Fibroblast of skin of scalp (primary cell): ENCODE measurements around the gene FAM131B.

Experiments used
- DNase-seq: peaks from one replicate; pipeline ENCODE4 v3.0.0-alpha.2; 2013

Gene FAM131B

DNA sequence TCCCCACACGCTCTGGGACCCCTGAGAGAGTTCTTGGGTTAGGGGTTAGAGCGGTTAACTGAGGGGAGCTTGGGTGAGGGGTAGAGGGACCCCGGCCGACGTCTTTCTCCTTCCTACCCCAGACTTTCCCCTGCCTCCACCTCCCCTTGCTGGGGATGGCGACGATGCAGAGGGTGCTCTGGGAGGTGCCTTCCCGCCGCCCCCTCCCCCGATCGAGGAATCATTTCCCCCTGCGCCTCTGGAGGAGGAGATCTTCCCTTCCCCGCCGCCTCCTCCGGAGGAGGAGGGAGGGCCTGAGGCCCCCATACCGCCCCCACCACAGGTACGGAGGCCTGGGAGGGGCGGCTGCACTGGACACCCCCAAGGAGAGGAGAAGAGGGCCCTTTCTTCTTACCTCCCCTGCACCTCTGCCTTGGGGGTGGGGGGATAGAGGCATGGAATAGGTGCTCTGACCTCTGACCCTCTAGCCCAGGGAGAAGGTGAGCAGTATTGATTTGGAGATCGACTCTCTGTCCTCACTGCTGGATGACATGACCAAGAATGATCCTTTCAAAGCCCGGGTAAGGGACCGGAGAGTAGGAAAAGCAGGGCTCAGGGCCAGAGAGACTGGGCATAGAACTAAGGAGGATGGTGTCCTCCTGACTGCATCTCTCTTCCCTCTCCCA, 19.7 kb upstream of the FAM131B start:
- DNase-seq = no peak

DNA sequence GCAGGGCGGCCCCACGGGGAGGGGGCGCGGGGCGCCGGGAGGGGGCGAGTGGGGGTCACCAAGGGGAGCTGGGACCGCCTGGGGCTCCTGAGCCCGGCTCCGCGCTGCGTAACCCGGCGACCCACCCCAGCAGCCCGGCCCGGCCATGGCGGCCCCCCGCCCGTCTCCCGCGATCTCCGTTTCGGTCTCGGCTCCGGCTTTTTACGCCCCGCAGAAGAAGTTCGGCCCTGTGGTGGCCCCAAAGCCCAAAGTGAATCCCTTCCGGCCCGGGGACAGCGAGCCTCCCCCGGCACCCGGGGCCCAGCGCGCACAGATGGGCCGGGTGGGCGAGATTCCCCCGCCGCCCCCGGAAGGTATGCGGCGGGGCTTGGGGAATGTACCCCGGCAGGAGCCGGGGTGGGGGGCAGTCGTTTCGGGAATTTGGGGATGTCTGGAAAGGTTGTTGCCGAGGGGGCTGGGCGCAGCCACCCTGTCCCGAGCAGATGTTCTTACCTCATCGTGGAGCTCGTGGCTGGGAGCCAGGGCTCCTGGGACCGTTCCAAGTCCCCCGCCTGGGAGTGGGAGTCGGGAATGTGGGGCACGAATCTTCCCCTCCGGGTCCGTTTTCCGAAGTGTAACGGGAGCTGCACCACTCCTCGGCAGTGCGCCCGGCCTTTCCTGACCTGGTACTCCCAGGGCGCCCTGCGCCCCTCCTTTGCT, 19.1 kb upstream of the FAM131B start:
- DNase-seq = peak; percentile 83

DNA sequence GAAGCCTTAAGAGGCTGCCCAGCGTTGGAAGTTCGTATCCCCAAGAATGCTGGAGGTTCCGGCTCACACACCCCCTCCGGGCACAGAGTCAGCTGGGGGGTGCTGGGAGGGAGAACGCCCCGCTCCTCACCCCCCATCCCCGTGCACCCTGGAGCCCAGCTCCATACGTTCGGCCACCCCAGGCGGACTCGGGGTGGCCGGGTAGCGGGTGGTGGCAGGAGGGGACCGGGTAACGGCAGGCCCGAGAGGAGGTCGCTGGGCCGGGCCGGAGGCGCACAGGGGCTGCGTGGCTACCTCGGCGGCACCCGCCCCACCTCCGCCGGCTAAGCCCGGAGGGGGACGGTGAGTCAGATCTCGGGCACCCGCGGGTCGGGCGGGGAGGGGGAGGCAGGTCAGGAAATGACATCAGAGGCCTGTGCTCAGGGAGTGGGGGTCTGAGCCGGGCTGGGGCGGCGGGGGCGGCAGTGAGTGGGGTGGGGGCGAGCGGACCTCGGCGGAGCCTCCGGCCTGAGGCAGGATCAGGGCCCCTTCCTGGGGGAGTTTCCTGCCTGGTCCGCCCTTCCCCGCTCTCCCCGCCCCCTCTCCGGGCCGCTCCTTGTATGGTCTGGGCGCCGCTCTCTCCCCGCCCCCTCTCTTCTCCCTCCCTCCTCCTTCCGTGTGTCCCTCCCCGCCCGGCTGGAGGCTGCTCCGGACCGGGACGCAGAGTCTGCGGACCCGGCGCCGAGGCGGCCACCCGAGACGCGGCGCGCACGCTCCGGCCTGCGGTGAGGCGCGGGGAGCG, 18.3 kb upstream of the FAM131B start, which contains the start of gene ZYX:
TSS of gene ZYX (plus strand) at position 700 of the 781 bp plus-strand sequence. CDS start 227 bp downstream, outside the sequence.
- DNase-seq = peak; percentile 98

DNA sequence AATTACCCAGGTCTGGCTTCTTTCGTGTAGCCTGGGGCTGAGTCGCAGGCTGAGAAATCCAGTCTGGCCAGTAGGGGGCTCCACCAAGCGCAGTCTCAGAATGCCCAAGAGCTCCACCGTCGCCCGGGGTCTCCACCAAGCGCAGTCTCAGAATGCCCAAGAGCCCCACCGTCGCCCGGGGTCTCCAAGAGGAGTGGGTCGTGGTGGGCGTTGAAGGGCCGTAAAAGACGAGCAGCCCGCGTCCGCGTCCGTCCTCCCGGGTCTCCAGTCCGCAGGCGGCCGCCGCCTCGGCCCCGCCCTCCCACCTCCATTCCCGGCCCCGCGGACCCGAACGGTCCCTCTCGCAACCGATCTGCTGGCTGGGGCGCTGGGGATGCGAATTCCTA, 17.7 kb upstream of the FAM131B start:
- peak; percentile 87 for DNase-seq

DNA sequence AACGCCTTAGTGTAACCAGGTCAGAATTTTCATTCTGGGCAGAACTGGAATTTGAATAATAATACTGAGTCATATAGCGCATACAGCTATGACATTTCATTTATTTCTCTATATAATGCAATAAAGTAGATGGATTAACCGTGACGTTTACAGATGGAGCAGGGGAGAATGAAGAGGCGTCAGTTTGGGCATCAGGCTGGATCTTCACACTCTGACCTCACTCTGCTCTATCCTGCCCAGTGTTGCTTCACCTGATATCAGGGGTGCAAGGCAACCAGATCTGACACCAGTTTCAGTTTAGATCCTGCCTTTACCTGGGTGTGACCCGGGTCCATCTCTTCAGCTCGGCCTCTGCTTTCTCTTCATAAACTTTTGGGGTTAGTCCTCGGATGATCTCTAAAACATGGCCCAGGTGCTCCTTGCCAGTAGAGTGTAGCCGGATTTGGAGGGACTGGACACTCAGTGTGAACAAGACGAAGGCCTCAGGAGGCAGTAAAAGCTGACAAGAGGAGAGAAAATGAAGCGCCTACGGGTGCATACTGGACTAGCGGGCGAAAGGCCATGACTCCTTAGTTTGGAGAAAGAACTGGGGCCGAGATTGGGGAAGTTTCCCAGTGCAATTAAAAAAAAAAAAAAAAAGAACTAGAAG, 17.2 kb upstream of the FAM131B start:
- DNase-seq = no peak

DNA sequence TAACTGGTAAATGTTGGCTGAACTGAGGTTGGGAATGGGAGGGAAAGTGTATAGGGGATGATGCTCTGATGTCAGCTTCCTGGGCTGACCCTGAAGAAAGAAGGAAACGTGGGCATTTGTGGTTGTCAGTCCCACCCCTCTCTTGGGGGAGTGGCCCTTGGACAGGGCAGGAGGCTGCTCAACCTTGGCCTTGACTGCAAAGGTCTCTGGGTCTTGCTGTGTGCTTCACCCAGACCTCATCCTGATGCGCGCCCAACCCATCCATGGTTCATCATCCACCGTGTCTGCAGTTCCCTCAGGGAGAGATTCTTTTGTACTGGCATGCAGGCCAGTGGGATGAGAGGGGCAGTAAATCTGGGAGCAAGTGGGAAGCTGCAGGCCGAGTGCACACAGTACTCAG, 13.9 kb upstream of the FAM131B start:
- no peak for DNase-seq

DNA sequence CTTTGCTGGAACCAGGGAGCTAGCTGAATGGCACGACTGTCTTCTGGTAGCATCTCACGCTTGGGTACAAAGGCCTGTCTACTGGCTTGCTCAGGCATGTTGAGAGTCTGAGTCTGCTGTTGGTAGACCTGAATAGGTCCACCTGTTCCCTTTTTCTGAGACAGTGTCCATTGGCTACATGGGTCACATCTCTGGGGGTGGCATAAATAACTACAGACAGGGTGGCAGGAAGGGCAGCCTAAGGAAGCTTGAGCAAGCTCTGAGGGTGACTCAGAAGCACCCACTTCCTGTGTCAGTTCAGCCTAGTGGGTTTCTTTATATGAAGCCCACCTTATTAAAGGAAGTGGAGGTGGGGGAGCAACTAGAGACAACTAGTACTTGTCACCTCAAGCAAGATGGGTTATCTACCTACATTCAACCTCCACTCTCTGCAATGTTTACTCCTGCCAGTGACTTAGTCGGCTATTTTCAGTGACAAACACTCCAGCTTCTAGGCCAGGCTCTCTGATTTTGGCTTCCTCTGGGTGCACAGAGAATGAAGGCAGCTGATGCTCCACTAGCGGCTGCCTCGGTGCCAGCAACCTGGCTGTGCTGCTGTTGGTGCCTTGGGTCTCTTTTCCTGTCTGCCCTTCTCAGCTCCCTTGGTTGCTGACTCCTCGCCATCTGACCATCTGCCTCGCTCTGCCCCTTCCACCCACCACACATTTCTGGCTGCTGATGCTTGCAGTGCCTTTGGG, 13.0 kb upstream of the FAM131B start:
- DNase-seq = no peak

DNA sequence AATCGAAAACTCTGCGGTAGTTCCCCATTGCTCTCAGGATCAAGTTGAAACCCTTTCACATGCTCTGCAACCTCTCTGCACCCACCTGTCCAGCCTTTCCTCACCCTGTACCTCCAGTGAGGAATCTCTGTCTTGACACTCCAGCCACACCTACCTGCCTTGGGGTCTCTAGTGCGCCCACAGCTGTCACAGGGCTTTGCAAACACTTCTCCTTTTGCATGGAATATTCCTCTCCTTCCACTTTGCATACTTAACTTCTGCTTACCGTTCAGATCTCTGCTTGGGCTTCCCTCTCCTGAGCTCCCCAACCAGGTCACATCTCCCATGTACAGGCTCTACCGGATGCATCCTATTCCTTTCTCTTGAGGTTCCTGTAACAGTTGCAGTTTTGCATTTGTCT, 12.0 kb upstream of the FAM131B start:
- no peak for DNase-seq

DNA sequence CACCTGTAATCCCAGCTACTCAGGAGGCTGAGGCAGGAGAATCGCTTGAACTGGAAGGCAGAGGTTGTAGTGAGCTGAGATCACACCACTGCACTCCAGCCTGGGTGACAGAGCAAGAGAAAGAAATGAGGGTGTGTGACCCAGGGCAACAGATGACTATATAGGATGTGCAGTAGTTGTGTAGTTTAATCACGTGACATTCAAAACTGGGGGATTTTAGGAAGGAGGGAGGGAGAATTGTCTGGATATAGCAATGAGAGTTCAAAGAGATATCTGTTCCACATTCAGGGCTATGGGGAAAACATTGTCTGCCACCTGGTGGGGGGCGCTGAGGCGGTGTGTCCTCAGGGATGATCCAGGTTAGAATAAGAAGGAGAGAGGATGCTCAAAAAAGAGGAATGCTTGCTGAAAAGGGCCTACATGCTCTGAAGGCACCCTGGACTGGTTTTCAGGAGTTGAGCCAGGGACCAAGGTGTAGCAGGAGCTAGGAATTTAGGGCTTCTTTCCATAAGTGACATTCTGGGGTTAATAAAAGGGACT, 10.8 kb upstream of the FAM131B start:
- DNase-seq = no peak

DNA sequence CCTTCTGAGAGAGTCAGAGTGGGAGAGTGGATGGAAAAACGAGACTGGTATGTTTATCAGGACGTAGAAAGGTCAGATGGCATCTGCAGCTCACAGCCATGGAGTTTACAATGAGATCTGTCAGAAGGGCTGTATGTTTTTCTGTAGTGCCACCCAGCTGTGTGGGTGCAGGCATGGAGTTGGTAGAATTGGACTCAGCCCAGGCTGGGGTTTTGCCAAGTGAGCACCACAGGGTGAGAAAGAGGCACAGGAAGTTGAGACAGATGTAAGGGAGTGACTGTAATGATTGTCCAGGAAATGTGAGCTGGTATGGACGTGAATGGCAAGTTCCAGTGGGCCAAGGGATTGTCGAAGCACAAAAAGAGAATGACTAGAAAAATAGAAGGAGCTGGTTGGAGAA, 9.6 kb upstream of the FAM131B start:
- DNase-seq = no peak

DNA sequence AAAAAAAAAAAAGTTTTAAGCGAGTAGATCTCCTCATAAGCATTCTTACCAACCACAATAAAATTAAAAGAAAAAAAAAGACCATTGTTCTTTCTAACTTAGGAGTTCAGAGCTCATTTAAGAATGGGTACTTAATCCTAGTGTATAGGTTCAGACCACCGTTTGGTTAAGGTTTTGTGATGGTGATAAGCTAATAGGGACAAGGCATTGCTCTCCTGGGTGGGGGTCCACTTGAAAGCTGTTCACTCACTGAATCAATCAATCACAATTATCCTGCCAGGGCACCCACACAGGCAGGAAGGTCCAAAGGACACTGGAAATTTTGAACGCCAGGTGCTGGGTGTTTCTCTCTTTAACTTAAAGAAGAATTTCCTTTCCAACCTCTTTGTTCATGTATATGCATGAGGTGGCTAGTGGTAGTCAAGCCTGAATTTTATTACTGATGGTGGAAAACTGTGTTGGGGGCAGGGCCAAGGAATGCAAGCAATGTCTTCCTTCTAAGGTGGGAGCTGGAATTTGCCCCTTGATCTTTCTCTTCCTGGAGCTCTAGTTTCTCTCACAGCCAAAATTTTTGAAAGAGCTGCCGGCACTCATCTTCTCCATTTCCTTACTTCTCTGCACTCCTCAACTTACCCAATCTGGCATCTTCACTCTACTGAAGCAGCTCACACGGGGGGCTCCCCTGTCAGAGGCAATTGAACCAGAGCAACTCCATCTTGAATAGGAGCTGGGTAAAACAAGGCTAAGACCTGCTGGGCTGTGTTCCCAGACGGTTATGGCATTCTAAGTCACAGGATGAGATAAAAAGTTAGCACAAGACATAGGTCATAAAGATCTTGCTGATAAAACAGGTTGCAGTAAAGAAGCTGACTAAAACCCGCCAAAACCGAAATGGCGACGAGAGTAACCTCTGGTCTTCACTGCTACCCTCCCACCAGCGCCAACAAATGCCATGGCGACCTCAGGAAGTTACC, 7.5 kb upstream of the FAM131B start:
- DNase-seq = no peak

DNA sequence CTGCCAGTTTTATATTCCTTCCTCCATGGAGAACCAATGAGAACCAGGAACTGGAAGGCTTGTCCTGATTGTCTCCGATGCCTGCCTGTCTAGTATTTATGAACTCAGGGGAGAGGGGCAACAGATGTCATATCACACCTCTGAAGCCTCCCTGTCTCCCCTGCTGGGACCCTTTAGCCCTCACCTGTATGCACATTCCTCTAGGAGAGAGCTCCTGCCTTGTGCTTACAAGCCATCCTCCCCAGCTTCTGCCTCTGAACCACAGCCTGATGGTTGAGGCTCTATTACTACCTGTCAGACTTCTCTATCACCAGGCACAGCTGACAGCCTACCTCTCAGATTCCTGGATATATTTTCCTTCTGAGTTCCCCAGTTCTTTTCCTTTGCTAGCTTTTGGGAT, 5.9 kb upstream of the FAM131B start:
- DNase-seq = no peak

DNA sequence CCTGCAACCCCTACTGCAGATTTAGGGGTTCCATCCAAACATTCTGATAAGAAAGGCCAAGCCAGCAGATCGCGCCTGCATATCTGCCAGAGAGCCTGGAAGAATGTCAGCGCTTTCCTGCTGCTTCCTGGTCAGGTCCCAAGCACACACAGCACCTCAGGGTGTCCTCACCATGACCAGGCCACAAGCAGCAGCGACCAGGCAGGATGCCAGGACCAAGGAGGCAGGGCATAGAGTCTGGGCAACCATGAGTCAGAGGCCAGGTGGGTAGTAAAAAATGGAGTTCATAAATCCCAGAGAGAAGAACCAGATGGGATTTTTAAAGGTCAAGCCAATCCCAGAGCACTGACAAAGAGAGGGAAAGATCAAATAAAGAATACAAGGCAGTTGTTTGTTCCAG, 5.5 kb upstream of the FAM131B start:
- no peak for DNase-seq

DNA sequence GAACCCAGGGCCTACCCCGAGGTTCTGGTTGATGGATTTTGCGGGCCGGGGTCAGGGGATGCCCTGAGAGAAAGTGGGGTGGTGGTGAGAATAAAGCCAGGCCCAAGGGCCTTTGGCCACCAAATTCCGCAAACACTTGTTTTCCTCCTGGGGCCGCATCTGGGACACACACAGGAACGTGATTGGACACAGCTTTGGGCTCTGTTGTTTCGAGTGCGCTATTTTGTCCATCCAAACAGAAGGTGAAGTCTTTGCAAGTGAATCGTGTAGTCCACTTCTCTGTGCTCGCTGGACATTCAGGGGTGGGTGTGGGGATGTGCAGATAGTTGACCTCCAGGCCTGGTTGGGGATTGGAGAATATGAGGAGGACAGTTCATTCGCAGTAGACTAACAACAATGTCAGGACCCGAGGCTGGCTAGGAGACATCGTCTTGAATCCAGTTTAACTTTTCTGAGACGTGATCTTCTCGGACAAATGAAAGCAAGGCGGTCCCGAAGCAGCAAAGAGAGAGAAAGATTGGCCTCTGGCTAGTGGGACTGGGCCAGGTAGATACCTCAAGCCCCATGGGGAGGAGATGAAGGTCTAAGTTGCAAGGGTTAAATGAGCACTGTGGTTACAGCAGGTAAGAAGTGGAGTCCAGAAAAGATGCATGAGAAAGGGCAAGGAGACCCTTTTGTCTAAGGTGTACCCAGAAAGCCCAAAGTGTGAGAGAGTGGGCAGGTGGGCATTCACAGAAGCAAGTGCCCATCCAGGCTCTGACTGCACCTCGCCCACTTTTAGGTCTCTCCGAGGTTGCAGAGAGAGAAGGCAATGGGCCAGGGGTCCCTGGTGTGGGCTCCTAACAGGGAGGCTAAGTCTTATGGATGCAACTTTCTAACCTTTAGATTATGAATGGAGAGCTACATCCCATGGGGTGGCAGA, 764 bp upstream of the FAM131B start:
- DNase-seq = no peak

DNA sequence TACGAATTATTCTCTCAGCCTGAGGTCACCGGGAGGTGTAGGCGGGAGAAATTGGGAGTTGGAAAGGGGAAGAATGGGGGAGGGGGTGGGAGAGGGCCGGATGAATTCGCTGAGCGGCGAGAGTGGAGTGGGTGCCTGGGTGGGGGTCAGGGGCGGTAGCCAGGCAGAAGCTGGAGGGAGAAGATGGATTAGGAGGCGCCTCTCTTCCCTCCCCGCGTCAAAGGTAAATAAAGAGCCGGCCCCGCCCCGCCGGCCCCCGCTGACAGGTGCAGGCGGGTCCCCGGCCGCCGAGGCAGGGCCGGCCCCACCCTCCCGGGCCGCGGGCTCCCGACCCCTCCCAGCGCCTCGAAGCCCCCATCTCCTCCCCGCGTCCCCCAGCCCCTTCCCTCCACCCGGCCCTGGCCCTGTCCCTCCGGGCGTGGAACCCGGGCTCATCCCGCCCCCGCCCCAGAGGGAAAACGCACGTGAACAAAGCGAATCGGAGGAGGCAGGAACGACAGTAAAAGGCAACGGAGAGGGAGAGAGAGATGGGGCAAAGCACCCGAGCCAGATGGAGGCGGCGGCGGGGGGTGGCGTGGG, 872 bp downstream of the FAM131B start:
- no peak for DNase-seq

DNA sequence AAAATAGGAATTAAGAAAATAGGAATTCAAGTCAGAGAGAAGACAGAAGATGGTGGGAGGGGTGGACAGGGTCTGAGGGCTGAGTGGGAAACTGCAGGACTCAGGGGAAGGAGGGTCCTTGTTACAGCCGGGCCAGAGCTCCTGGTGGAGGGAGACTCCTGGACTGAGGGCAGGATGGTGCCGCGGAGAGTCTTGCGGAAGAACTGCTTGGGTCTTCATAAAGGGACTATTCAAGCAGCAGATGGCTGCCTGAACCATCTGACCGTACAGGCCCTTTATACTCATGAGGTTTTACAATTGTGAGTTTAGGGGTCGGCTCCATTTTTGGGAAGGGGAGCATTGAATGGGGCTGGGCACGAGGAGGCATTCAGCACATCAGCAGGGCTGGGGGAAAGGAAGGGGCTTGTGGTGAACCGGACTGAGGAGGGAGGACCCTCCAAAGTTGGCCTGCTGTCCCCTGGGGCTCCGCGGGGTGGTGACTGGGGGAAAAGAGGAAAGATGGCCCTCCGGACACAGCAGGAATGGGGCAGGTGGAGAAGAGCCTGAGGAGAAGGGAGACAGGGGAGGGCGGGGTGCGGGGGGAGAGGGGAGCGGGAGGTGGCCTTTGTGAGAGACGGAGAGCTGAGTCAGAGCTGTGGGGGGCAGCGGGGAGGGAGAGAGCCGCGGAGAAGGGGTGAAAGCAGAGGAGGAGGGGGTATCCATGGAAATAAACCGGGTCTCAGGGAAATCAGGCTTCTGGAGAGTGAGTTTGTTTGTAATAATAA, 1.5 kb downstream of the FAM131B start:
- DNase-seq = no peak

DNA sequence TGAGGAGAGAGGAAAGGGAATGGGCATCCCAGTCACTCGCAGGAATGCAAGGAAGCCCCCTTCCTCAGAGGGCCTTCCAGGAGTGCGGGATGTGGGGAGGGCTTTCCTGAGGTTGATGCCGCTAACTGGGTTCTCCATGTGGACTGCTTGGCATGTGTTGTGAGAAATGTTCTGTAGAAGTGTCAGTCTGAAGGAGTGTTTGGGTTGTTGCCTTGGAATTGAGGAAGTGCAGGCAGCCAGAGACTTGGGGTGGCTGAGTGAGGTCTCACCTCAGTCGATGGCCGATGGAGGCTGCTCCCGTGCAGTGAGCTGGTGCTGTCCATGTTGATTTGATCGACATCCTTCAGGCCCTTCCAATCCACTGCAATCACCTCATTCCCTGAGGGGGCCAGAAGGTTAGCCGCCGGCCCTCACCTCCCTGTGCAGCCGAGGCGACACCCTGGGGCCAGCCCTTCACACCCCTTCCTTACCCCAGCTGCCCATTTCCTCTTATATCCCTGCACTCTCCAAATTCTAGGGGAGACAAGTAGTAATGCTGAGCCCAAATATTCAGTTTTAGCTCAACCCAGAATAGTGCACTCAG, 2.7 kb downstream of the FAM131B start:
- no peak for DNase-seq

DNA sequence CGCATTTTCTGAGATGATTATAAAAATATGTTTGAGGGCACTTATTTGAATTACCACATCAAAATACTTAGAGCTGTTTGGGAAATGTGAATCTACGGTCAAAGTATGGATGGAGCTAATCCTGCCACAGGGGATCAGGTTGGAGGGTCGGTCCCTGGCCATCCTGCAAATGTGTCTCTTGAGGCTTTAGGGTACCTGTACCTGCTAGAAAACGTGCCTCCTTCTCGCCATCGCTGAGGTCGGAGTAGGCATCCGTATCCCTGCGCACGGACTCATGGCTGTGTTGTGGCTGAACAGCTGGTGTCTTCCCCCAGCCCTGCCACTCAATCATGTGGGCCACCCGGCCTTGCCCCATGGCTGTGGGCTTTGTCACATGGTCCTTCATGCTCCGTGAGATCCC, 3.9 kb downstream of the FAM131B start:
- DNase-seq = no peak
